ENCODE results near the gene MYO18B. TPM values are rescaled to one million over a fixed set of nuclear protein-coding genes. Genes with fewer than 3 reads are reported as not detected.
A peak's percentile ranks its signal among the peaks of the same experiment; 100 is the strongest.

MYO18B gene
- total and polyA plus RNA-seq, 2 donors (not counting 3 experiments of a cell fraction or from before 2014, with no cell fraction given), result 0.01 TPM; not detected in 1

GRCh38 chr22:25903294-25903693 lies 161.3 kb downstream of the MYO18B start:
- CTCF ChIA-PET, result no interaction called here
- H3K27me3 ChIP-seq (ENCODE audit: control insufficient read depth in 2 of 2, insufficient read depth in 2 of 2, low read length in 2 of 2), result no peaks in the 10 kb centered on the region

More at GRCh38 chr22:25903294-25903693, 161.3 kb downstream of the MYO18B start:
- intact Hi-C loops (cut with micrococcal nuclease) (no loop called here), dilution Hi-C loops (cut with MboI; ENCODE audit: extremely low pct_ligation_motif_present, low sequenced_read_pairs) (no loop called here)
- no TSS peak for BruUV-seq (replicated peaks)
- Histone ChIP-seq H3K4me1 (ENCODE audit: control insufficient read depth, extremely low read depth, insufficient read depth, low read length) (no peaks in the 10 kb centered on the region), H3K27ac (ENCODE audit: insufficient read depth, low read depth, low read length) (no peak overlapping the region), H2AFZ (ENCODE audit: low read depth, low read length) (no peak overlapping the region), H4K20me1 (replicated peaks; ENCODE audit: control insufficient read depth, extremely low read depth, insufficient read depth, low read length) (no peaks in the 10 kb centered on the region), H3K9me3 (replicated peaks; ENCODE audit: control insufficient read depth, insufficient read depth, low read length) (no peaks in the 10 kb centered on the region), H3K9me1 (replicated peaks; ENCODE audit: control insufficient read depth, extremely low read depth, insufficient read depth, low read length) (no peaks in the 10 kb centered on the region), H3K9ac (replicated peaks; ENCODE audit: extremely low read depth, insufficient read depth, low read length) (no peak overlapping the region), H3K36me3 (ENCODE audit: control insufficient read depth in 2 of 2, extremely low read depth in 1 of 2, insufficient read depth in 2 of 2, low read length in 2 of 2) (no peaks in the 10 kb centered on the region), H3K4me2 (ENCODE audit: insufficient read depth, low read length) (no peak overlapping the region), H3K4me3 (replicated peaks in 1 of 3; ENCODE audit: insufficient read depth in 1 of 3, low read depth in 1 of 3, low read length in 3 of 3) (no peak overlapping the region), H3K79me2 (ENCODE audit: control insufficient read depth, insufficient read depth, low read length) (no peaks in the 10 kb centered on the region)
- no peak for DNase-seq (ENCODE audit: low read depth, low spot score)
- FAIRE-seq, result no peak
- POLR2A ChIA-PET, result no interaction called here
- TF ChIP-seq CTCF (IDR thresholded peaks at IDR 0.05; ENCODE audit: extremely low read depth in 1 of 2, insufficient read depth in 1 of 2, low read depth in 1 of 2, low read length in 2 of 2) (peak in 1 of 2 donors; percentile 11), MAX (IDR thresholded peaks at IDR 0.05; ENCODE audit: insufficient read depth, insufficient read length) (no peak)

All from endothelial cell of umbilical vein (primary cell).